ENCODE results near the gene RAB3GAP2.
"Not testable (repeated sequence)": the region's sequence is repeated elsewhere in the genome, so short reads cannot be mapped to it uniquely, and the experiment has no call there.

RAB3GAP2 gene

GRCh38 chr1:220159041-220159440 is 113.2 kb downstream of the RAB3GAP2 start:
- no peak for TF ChIP-seq JUND (IDR thresholded peaks at IDR 0.05; ENCODE audit: low read depth)
- DNase-seq (ENCODE audit: low read depth in 1 of 2, low spot score in 1 of 2): no peak
- in situ Hi-C loops (cut with HindIII; ENCODE audit: low pct_unique_long_range_greater_than_20kb, low sequenced_read_pairs): no loop called here

GRCh38 chr1:220158530-220158929 is 113.7 kb downstream of the RAB3GAP2 start:
- DNase-seq (ENCODE audit: low read depth in 1 of 2, low spot score in 1 of 2); in situ Hi-C loops (cut with HindIII; ENCODE audit: low pct_unique_long_range_greater_than_20kb, low sequenced_read_pairs): not testable (repeated sequence)

- no peak for DNase-seq (ENCODE audit: low read depth in 1 of 2, low spot score in 1 of 2)
- in situ Hi-C loops (cut with HindIII; ENCODE audit: low pct_unique_long_range_greater_than_20kb, low sequenced_read_pairs): no loop called here
These were observed 114.5 kb downstream of the RAB3GAP2 start for GRCh38 chr1:220157738-220158137.

GRCh38 chr1:220156620-220157146 is 115.6 kb downstream of the RAB3GAP2 start:
- TF ChIP-seq JUND (IDR thresholded peaks at IDR 0.05; ENCODE audit: low read depth): no peak
- no peak for DNase-seq (ENCODE audit: low read depth in 1 of 2, low spot score in 1 of 2)
- in situ Hi-C loops (cut with HindIII; ENCODE audit: low pct_unique_long_range_greater_than_20kb, low sequenced_read_pairs): no loop called here

More at GRCh38 chr1:220157738-220158137, 114.5 kb downstream of the RAB3GAP2 start:
- no peak for TF ChIP-seq JUND (IDR thresholded peaks at IDR 0.05; ENCODE audit: low read depth)

- no peak for TF ChIP-seq JUND (IDR thresholded peaks at IDR 0.05; ENCODE audit: low read depth)
- in situ Hi-C loops (cut with HindIII; ENCODE audit: low pct_unique_long_range_greater_than_20kb, low sequenced_read_pairs): no loop called here
- no peak for DNase-seq (ENCODE audit: low read depth in 1 of 2, low spot score in 1 of 2)
These were observed 119.1 kb downstream of the RAB3GAP2 start for GRCh38 chr1:220153147-220153546.

- no peak for DNase-seq (ENCODE audit: low read depth in 1 of 2, low spot score in 1 of 2)
- no peak for TF ChIP-seq JUND (IDR thresholded peaks at IDR 0.05; ENCODE audit: low read depth)
- in situ Hi-C loops (cut with HindIII; ENCODE audit: low pct_unique_long_range_greater_than_20kb, low sequenced_read_pairs): no loop called here
These were observed 120.8 kb downstream of the RAB3GAP2 start for GRCh38 chr1:220151454-220151853.

- no peak for TF ChIP-seq JUND (IDR thresholded peaks at IDR 0.05; ENCODE audit: low read depth)
- in situ Hi-C loops (cut with HindIII; ENCODE audit: low pct_unique_long_range_greater_than_20kb, low sequenced_read_pairs): no loop called here
- no peak for DNase-seq (ENCODE audit: low read depth in 1 of 2, low spot score in 1 of 2)
These were observed 122.5 kb downstream of the RAB3GAP2 start for GRCh38 chr1:220149742-220150141.

GRCh38 chr1:220144051-220144450 is 128.2 kb downstream of the RAB3GAP2 start:
- DNase-seq (ENCODE audit: low read depth in 1 of 2, low spot score in 1 of 2): no peak
- TF ChIP-seq JUND (IDR thresholded peaks at IDR 0.05; ENCODE audit: low read depth): no peak
- in situ Hi-C loops (cut with HindIII; ENCODE audit: low pct_unique_long_range_greater_than_20kb, low sequenced_read_pairs): no loop called here

GRCh38 chr1:220139966-220140365 is 132.3 kb downstream of the RAB3GAP2 start:
- DNase-seq (ENCODE audit: low read depth in 1 of 2, low spot score in 1 of 2): no peak
- in situ Hi-C loops (cut with HindIII; ENCODE audit: low pct_unique_long_range_greater_than_20kb, low sequenced_read_pairs): no loop called here
- TF ChIP-seq JUND (IDR thresholded peaks at IDR 0.05; ENCODE audit: low read depth): no peak

- in situ Hi-C loops (cut with HindIII; ENCODE audit: low pct_unique_long_range_greater_than_20kb, low sequenced_read_pairs): no loop called here
- no peak for TF ChIP-seq JUND (IDR thresholded peaks at IDR 0.05; ENCODE audit: low read depth)
- DNase-seq (ENCODE audit: low read depth in 1 of 2, low spot score in 1 of 2): no peak
These were observed 135.1 kb downstream of the RAB3GAP2 start for GRCh38 chr1:220137019-220137786.

- no peak for DNase-seq (ENCODE audit: low read depth in 1 of 2, low spot score in 1 of 2)
- TF ChIP-seq JUND (IDR thresholded peaks at IDR 0.05; ENCODE audit: low read depth): no peak
- in situ Hi-C loops (cut with HindIII; ENCODE audit: low pct_unique_long_range_greater_than_20kb, low sequenced_read_pairs): no loop called here
These were observed 136.5 kb downstream of the RAB3GAP2 start for GRCh38 chr1:220135755-220136154.

- in situ Hi-C loops (cut with HindIII; ENCODE audit: low pct_unique_long_range_greater_than_20kb, low sequenced_read_pairs): no loop called here
- TF ChIP-seq JUND (IDR thresholded peaks at IDR 0.05; ENCODE audit: low read depth): no peak
These were observed 142.6 kb downstream of the RAB3GAP2 start for GRCh38 chr1:220129479-220130210.

GRCh38 chr1:220127076-220127475 is 145.2 kb downstream of the RAB3GAP2 start:
- no peak for DNase-seq (ENCODE audit: low read depth in 1 of 2, low spot score in 1 of 2)
- in situ Hi-C loops (cut with HindIII; ENCODE audit: low pct_unique_long_range_greater_than_20kb, low sequenced_read_pairs): no loop called here
- no peak for TF ChIP-seq JUND (IDR thresholded peaks at IDR 0.05; ENCODE audit: low read depth)

More at GRCh38 chr1:220129479-220130210, 142.6 kb downstream of the RAB3GAP2 start:
- no peak for DNase-seq (ENCODE audit: low read depth in 1 of 2, low spot score in 1 of 2)
